ENCODE measurements around the gene RHEX. TPM values are rescaled to one million over a fixed set of nuclear protein-coding genes. Genes with fewer than 3 reads are reported as not detected.
"Not testable (repeated sequence)": the region's sequence is repeated elsewhere in the genome, so short reads cannot be mapped to it uniquely, and the experiment has no call there.

The RHEX gene, protein sequence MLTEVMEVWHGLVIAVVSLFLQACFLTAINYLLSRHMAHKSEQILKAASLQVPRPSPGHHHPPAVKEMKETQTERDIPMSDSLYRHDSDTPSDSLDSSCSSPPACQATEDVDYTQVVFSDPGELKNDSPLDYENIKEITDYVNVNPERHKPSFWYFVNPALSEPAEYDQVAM
- 1 to 10 TPM in 3 of 12 donors, under 1 TPM in 6, not detected in 3; 0.26 to 3.7 (median 0.51) TPM for polyA plus RNA-seq (ENCODE audit: insufficient read length in 12 of 12)
- long read RNA-seq, donor 1, result 0 reads
- long read RNA-seq, donor 2, result 0 reads
- long read RNA-seq, donor 3, result 0 reads
- long read RNA-seq, donor 4, result 0 reads
- long read RNA-seq, donor 5, result 0 reads
- long read RNA-seq, donor 6, result 0 reads
- long read RNA-seq, donor 7, partial matches to known transcripts, result 0 of 1 reads
- long read RNA-seq, donor 7, other reads (novel, unspliced or antisense), result 0 of 1 reads
- long read RNA-seq, donor 8, result 0 reads
- long read RNA-seq, donor 9, result 0 reads
- long read RNA-seq, donor 10, result 0 reads
- long read RNA-seq, donor 11, result 0 reads

DNA sequence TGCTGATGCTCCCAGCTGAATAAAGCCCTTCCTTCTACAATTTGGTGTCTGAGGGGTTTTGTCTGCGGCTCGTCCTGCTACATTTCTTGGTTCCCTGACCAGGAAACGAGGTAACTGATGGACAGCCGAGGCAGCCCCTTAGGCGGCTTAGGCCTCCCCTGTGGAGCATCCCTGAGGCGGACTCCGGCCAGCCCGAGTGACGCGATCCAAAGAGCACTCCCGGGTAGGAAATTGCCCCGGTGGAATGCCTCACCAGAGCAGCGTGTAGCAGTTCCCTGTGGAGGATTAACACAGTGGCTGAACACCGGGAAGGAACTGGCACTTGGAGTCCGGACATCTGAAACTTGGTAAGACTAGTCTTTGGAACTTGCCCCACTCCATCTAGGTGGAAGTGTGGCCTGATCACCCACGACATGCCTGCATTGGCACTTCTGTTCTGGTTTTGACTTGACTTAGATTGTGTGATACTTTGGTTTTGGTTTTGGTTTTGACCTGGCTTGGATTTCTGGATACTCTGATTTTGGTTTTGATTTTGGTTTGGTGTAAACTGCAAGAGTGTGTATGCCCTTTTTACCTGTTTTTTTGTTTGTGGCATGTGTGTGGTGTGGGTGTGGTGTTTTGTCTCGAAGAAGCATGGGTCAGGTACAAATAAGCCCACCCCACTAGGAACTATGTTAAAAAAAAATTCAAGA, at the start of gene RHEX:
Gene RHEX (plus strand): TSS at position 255 of the 692 bp plus-strand sequence. CDS start 44,656 bp downstream, outside the sequence.
- DNase-seq, result not testable (repeated sequence)

DNA sequence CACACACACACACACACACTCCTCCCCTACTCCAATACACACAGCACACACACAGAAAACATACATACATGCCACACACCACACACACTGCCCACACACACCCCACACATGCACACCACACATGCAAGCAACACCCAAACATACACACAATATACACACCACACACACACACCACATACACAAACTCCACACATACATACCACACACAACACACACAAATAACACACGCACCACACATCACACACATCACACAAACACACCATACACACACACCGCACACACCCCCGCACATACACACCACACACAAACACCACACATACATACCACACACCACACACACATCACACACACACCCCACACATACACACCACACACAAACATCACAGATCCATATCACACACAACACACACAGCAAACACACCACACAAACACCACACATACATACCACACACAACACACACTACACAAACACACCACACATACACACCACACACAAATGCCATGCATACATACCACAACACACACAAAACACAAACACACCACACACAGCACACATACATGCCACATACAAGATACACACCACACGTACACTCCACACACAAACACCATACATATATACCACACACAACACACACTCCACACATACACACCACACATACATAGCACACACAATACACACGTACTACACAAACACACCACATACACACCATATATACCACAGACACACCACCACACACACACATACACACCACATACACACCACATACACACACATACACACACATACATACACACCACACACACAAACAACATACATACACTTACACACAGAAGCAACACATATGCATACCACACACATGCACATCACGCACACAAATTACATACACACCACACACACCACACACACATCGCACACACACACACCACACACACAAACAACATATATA, 48.8 kb upstream of the RHEX start:
- DNase-seq, result no peak

DNA sequence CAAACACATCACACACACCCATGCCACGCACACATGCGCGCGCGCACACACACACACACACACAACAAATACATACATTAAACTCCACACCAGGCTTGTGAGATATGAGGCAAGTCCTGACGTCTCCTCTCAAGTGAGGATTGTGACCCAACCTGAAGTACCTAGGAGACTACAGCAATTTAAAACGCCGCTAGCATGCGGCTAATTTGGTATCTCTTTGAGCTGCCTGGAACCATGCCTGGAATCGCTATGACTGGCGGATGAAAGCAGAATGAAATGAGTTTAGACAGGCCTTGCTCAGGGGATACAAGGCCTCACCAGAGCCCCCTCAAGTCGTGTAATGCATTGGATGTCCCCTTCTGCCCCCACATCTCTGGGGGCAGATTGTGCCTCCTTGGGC, 48.1 kb upstream of the RHEX start:
- DNase-seq, result no peak

DNA sequence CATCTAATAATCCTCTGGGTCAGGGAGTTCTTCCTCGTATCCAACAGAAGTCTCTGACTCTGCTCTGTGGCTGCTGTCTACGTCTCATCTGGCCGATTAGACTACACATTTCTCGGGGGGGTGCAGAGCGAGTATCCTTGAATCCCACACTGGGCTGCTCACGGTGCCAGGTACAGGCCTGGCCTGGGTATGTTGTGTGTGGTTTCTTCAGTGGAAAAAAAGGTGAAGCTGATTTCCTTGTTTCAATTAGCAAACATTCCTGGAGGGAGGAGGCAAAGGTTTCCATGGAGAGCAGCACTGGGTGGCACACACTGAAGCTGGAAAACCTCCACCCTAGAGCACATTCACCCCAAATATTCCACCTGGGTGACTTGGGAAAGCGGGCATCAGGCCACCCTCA, 47.7 kb upstream of the RHEX start:
- DNase-seq, result no peak

DNA sequence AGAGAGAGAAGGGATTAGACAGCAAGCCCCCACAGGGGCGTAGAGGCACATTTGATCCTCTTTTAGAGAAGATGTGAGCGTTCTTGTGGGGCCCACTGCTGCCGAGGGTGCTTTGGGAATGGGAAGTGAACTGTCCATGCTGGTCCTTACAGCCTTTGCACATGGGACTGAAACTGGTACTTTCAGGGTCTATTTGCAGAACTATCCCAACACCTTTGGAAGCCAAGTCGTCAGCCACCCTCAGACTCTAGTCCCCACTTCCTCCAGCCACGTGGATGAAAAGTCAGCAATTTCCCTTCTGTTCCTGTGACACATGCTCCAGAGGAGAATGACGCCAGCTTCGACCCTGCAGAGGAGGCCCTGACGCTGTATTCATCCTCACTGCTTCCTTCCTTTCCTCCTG, 47.2 kb upstream of the RHEX start:
- DNase-seq, result no peak

DNA sequence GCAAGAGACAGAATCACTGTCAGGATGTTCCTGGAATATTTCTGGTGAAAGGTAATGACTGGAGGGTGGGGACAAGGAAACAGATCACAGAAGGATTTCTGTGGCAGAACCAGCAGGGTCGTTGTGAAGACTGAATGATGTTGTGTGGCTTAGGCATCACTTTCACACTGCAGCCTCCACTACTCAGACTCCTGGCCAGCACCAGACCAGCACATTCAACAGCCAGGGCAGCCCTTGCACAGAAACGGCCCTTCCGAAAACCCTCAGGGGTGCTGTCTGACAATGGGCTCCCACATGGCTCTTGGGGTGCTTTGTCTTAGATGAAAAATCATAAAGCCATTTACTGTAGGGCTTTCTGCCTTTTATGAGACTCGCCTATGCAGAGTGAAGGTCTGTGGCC, 46.0 kb upstream of the RHEX start:
- no peak for DNase-seq

DNA sequence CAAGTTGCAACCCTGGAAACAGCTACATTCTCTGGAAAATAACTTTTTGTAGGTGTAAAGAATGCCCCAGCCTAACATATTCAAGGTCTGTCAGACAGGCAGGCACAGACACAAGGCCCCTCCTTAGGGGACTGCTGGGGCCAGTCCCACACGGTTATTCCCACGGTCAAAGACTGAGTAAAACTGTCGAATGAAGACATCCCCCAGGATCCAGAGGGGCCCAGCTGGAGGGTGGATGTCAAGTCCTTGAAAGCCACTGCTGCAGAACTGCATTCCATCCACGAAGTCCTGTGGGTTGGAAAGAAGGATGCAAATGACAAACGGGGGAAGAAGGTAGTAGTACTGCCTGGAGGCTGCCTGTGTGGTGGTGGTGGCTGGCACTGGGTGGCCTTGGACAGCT, 42.9 kb upstream of the RHEX start:
- no peak for DNase-seq

DNA sequence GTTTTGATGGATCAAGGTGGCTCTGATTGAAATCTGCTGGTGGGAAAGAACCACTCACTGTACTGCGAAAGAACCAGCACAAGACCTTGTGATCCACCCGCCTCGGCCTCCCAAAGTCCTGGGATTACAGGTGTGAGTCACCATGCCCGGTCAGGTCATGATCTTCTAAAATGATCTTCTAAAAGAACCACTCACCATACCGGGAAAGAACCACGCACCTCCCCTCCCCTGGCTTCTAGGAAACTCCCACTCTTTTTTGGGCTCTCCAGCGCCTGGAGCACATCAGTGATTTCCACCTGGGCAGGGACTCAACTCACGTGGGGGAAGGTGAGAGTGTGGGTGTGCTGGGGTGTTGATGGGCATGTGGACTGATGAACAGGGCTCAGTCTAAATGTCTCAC, 41.9 kb upstream of the RHEX start:
- no peak for DNase-seq

DNA sequence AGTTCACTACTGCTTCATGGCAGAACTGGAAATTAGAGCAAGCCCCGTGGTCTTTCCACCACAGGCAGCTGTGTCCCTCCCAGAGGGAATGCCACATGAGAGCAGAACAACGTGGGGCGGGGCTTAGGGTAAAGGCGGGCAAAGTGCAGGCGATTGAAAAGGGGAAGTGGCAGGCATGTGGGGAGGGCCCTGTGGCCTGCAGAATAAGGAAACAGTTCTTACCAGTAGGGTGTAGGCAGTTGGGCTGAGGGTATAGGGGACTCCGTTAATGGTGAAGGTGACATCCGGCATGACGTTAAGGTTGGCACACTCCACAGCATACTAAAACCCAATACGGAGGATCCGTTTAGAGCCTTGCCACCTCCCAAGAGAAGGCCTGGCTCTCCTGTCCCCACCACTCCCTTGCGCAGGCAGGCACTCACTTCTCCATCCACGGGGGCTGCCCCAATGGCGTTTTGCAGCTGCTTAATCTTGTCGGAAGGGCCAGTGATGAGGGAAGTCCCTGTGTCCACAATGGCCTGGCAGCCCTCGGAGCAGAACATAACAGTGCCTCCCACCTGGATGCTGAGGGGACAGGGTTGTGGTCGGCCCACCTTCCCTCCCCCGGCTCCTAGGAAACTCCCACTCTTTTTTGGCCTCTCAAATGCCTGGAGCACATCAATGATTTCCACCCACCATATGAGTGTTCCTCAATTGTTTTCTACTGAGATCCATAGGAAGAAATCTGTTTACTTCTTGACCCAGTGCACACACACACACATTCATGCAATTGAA, 40.7 kb upstream of the RHEX start:
- DNase-seq, result no peak

DNA sequence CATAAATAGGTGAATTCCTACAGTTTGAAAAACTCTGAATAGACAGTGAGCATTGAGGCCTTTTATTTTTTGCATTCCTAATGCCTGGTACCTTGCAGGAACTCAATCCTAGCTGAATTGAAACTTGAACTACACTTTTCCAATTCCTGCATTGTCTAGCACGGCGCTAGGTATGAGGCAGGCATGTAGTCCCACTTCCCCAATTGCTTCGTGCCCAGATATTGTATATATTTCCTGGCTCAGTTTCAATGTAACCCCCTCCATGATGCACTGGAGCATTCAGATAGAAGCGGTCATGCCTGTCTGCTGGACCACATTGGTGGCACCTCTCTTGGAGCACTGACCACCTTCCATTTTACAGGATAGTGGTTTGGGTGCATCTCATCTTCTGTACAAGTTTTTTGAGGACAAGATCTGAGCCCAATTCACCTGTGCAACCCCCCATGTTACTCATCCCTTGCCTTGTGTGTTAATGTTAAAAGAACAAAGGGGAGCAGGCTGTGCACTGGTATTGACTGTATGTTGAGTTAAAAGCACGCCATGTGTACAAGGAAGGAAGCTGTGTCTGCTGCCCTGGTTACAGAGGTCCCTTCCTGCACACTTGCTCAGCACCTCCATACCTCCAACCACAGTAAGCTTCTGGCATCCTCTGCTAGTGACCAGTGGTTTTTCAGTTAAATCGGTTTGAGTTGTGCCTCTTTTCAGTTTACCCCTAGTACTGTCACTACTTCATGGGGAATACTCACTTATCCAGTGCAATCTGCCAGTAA, 39.8 kb upstream of the RHEX start:
- no peak for DNase-seq

DNA sequence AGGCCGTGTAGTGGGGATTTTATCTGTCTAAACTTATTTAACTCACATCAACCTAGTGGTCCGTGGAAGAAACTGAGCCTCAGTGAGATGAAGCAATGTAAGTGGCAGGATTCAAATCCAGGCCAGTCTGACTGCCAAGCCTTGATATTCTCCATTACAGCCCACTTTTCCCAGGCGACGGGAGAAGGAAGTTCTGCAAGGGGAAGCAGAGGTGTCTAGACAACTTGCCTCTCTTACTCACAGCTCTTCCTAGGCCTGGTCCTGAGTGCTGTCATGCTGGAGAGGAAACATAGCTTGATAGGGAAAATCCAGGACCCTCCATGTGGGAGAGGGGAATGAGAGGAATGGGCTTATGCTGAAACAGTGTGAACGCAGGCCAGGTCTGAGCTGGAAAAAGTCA, 38.4 kb upstream of the RHEX start:
- no peak for DNase-seq

DNA sequence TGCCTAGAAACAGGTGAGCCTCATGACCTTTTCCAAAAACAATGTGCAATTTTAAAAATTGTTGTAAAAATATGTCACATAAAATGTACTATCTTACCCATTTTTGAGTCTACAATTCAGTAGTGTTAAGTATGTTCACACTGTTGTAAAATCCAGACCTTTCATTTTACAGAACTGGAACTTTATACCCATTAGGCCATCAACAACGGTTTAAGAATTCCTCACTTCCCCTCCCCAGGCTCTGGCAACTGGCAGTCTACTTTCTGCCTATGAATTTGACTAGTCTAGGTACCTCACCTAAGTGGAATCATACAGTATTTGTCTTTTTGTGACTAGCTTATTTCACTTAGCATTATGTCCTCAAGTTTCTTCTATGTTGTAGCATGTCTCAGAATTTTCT, 37.9 kb upstream of the RHEX start:
- no peak for DNase-seq

DNA sequence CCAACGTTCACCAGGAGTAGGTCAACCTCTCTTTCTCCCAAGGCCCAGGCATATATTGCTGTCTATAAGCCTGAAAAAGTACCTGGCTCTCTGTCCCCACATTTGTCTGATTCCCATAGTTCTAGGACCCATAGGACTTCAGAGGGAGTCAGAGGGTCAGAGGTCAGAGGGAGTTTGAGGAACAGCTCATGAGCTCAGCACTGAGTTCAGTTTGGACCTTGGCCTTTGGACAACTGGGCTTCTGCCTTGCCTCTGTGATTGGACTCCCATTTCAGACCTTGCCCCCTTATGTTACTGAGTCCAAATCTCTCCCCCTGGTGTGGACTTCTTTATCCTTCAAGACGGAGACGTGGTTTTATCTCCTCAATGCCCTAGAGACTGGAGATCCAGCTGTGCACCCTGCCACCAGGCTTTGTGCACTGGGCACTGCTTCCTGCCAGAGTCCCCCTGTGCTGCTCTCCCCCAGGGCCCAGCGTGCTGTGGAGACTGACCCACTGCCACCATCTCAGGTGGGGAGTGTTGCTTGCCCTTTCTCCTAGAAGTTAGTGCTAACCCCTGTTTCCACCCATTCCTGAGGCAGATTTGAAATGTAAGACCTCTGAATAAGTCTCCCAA, 32.5 kb upstream of the RHEX start:
- no peak for DNase-seq

DNA sequence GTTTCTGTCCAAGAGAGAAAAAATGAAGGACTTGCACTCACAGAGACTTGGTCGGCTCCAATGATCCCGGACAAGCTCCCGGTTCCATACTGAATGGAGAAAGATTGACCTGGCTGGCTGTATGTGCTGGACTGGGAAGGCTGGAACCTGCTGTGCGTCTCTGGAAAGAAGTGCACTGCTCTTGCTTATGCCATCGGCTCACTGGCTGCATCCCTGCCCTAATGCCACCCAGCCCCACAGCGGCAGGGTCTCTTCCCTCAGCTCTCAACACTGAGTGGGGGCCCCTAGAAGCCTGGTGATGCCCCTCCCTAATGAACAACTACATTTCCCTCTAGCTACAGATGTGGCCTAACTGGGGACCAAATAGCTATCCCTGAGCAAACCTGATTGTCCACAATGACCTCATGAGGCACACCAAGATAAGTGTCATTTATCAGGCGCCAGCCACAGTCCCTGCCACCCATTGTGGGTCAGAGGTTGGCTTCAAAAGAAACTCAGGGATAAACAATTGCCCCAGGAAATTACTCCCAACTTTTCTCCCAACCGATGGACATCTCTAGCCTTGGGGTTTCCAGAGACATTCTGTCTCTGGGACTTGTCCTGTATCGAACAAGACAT, 31.9 kb upstream of the RHEX start:
- DNase-seq, result no peak

DNA sequence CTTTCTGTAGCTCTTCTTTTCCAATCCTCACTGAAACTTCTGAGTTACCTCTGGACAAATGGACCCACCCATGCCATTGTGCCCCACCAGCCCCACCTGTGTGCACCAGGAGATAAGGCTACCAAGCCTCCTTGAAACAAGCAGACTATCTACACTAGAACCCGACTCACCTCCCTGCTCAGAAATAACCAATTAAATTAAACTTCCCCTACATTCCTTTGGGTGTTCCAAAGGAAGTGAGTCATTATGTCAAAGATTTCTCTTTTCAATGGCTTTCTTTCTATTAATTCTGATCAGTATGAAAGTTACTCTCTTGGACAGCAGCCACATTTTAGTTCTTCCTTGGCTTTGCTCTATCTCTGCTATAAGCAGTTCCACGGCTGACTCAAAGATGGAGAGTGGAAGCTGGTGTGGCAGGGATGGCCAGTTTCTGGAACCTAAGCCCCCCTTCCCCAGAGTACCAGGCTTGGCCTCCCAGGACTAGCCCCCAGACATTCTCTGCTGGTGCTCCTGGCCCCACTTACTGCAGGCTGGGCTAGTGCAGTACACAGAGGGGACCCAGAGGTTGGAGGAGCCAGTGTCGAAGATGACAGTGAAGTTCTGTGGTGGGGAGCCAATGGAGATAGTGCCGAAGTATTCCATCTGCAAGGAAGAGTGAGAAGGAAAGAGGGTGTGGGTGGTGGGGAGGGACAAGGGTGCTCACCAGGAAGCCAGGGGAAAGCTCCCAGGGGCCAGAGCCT, 31.2 kb upstream of the RHEX start:
- no peak for DNase-seq

DNA sequence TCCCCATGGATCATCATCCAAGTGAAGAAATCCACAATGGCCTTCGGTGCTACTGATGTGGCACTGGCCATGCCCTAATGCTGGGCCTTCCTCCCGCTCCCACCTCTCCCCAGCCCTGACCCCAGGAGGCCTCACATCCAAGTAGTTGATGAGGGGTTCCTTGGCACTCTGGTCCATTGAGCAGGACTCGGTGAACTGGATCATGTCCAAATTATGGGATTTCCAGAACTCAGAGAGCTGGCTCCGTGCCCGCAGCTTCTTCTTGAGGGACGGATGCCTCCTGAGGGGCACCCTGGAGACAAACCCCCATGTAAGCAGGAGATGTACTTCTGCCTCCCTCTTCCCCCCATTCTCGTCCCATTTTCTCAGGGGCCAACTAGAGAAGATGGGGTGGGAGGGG, 30.2 kb upstream of the RHEX start:
- DNase-seq, result no peak

DNA sequence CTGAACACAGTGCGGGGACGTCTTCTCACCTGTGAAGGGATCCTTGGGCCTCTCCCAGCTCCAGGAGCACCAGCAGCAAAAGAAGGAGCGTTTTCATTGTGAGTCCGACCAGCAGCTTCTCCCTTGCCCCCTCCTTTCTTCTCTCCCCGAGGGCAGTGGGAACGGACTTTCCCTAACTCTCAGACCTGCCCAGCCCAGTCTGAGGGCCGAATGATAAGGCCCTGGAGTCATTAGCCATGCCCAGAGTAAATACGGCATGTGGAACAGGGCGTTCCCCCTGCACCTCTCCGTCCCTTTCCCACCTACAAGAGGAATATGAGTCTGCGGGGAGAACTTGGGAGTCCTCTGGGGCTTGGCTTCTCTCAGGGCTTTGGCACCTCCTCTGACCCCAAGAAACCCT, 29.3 kb upstream of the RHEX start, which contains the start of gene CTSE:
Gene CTSE (minus strand): TSS at position 201 of the 400 bp plus-strand sequence. CDS start 104 bp downstream, at position 97.
- DNase-seq, result no peak

DNA sequence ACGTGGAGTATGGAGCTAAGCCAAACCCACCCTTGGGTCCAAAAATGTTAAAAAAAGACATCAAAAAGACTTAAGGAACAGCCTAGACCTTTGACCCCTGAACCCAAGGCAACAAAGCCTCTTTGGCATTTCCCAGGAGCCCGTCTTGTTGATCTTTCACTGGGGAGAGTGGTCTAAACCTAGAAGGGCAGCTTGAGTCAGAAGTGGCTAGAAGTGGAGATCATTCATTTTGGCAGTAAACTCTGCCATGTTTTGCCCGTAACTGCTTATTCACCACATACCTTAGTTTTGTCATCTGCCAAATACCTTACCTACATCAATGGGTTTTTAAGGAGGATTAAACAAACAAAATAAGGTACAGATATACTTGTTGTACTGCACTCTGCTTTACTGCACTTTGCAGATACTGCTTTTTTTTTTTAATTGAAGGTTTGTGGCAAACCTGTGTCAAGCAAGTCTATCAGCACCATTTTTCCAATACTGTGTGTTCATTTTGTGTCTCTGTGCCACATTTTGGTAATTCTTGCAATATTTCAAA, 27.6 kb upstream of the RHEX start:
- no peak for DNase-seq

Data from muscle of arm (tissue), 14 donors.